NCI-H146 treated with DMSO at 0.1 percent for 48 hours (cell line): ENCODE results near the gene CALR.
"Not testable (repeated sequence)": the region's sequence is repeated elsewhere in the genome, so short reads cannot be mapped to it uniquely, and the experiment has no call there.

Experiments
- DNase-seq: peaks from one replicate; lab custom pipeline; 2025; ENCODE audit not compliant: unreplicated experiment; lab: John Stamatoyannopoulos, UW

CALR gene

DNA sequence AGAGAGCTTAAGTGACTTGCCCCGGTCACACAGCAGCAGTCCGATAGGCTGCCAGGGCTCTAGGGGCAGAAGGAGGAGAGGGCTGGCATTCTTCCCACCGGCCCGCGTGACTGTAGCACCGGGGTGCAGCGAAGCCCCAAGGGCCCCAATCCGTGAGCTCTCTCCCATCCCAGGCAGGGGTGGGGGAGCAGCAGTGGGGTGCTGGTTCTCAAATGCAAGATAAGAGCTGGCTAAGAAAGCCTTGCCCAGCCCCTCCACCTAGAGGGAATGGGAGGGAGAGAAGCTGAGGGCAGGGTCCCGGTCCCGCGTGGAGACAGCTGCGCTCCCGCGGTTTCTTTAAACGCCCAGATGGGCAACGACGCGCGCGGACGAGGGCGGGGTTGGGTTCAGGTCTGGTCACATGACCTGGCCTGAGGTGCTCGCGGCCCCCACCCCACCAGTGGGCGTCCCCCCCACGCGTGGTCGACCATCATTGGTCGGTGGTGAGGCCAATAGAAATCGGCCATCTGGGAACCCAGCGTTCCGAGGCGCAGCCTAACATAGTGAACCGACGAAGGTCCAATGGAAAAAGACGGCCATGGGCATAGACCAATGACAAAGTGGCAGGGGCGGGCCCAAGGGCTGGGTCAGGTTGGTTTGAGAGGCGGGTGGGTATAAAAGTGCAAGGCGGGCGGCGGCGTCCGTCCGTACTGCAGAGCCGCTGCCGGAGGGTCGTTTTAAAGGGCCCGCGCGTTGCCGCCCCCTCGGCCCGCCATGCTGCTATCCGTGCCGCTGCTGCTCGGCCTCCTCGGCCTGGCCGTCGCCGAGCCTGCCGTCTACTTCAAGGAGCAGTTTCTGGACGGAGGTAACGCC is at the start of gene CALR:
TSS of gene CALR (plus strand) at position 683 of the 852 bp plus-strand sequence. CDS start at position 754, 71 bp downstream.
- peak; percentile 100 for DNase-seq

GRCh38 chr19:12890299-12890786 is 48.1 kb upstream of the CALR start:
- DNase-seq: not testable (repeated sequence)

DNA sequence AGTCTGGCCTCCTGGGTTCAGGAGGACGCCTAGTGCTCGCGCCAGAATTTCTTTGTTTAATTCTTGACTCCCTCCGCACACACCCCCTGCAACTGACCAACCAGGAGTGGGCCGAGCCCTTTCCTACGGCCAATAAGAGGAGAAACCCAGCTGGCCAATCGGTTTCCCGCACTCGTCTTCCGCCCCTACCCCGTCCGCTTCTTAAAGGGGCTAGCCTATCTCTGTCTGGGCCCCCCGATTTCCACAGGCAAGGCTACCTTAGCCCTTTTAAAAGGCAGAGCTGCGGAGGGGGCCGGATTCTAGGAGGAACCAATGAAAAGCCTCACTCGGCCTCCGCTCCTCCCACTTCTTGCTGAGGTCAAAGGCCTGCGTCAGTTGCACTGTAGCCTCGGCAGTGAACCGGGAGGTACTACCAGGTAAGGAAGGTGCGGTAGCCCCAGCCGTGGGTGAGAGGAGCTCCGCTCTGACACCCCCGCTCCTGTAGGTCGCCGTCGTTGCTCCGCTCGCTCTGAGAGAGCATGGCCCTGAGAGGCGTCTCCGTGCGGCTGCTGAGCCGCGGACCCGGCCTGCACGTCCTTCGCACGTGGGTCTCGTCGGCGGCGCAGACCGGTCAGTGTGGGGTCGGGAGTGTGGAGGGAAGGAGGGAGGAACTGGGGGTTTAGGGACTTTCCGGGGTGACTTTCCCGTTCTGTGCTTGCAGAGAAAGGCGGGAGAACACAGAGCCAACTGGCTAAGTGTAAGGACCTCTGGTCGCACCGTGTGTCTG is 47.4 kb upstream of the CALR start, which contains the start of gene GCDH:
TSS of gene GCDH (plus strand) at position 374 of the 766 bp plus-strand sequence. CDS start at position 519, 145 bp downstream.
- DNase-seq: peak; percentile 100

DNA sequence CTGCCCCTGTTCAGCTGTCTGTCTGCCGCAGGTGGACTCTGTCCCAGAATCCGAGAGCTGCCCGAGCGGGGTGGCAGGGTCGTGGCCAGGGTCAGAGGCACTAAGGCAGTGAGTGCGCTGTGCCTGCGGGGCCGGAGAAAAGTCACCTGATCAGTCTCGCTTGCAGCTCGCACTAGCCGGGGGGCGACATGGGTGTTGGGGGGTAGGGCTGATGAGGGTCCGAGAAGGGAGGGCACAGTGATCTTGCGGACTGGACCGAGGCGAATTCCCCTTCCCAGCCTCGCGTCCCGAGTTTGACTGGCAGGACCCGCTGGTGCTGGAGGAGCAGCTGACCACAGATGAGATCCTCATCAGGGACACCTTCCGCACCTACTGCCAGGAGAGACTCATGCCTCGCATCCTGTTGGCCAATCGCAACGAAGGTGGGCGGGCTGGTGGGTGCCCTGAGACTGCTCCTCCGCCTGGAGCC is 46.8 kb upstream of the CALR start:
- DNase-seq: no peak

- no peak for DNase-seq
These were observed 44.8 kb upstream of the CALR start for GRCh38 chr19:12893582-12893981.

- DNase-seq: no peak
These were observed 41.9 kb upstream of the CALR start for GRCh38 chr19:12896460-12896859.

DNA sequence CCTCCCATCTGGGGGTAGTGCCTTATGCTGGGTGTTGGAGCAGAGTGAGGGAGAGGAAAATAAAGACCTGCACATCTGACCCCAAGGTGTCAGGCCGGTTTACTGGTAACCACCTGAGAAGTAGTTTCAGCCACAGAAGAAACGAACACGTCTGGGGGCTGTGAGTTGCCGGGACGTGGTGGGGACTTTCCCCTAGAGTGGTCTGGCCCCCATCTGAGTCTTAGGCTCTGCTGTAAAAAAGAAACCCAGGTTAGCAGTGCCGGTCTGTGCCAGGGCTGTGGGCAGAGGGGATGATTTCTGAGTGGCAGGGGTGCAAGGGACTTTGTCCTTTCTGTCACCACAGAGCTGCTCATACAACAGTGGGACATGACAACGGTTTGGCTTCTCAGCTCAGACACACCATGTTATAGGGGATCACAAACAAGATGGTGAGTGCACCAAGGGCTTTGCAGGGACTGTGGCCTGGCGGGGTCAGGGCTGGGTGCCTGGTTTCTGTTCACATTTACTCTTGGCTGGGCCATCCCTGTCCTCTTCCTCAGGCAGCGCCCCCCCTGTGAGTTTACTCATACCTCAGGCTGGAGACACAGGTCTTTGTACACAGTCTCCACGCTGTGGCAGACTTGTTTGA is 38.4 kb upstream of the CALR start:
- DNase-seq: no peak

GRCh38 chr19:12907166-12907565 is 31.2 kb upstream of the CALR start:
- no peak for DNase-seq

- DNase-seq: peak; percentile 99
These were observed 25.8 kb upstream of the CALR start for GRCh38 chr19:12912571-12912970.

- peak; percentile 97 for DNase-seq
These were observed 25.3 kb upstream of the CALR start for GRCh38 chr19:12913011-12913561.

GRCh38 chr19:12913851-12914690 is 24.3 kb upstream of the CALR start:
- no peak for DNase-seq

DNA sequence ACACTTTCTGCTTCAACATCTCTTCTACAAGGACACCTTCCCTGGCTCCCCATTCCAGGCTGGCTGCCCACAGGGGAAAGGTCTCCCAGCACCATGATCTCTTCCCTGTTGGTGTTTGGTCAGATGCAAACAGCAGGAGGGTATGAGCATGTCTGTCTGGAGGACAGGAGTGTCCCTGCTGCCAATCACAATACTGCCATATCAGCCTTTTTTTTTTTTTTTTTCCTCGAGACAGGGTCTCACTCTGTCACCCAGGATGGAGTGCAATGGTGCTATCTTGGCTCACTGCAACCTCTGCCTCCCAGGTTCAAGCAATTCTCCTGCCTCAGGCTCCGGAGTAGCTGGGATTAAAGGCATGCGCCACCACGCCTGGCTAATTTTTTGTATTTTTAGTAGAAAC is 22.5 kb upstream of the CALR start:
- DNase-seq: not testable (repeated sequence)

DNA sequence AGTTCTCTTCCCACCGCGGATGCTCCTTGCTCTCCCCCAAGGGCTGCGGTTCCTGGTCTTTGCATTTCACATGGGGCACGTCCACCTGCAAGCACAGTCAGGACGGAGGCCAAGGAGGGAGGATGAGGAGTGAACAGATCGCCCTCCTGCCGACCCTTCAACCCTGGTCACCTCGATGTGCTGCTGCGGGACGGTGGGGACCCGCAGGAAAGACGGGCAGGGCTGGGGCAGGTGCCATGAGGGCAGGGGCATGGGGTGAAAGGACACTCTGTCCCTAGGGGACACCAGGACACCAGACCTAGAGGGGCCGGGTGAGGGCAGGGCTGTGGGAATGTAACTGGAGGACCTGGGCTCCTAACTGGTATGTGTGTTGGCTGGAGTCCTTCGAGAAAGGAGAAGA is 20.2 kb upstream of the CALR start:
- no peak for DNase-seq

DNA sequence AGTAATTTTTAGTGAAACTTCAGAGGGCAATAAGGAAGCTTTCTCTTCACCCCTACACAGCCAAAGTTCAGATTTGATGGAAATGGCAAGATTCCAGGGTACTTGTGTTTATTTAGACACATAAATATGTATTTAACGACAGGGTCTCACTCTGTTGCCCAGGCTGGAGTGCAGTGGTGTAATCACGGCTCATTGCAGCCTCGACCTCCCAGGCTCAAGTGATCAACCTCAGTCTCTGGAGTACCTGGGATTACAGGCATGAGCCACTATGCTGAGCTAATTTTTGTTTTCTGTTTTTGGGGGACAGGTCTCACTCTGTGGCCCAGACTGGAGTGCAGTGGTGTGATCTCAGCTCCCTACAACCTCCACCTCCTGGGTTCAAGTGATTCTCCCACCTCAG is 17.4 kb upstream of the CALR start:
- DNase-seq: no peak

DNA sequence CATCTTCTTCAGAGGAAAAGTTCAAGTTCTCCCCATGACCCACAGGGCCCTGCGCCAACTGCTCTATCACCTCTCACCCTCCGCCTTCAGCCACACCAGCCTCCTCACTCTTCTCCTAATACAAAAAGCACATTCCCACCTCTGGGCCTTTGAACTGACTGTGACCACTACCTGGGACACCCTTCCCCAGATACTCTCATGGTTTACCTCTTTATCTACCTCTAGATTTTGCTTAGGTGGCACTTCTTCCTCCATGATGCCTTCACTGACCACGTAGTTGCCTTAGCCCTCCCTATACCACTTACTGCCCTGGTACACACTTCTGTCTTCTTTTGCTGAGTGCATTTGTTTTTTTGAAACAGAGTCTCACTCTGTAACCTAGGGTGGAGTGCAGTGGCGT is 15.4 kb upstream of the CALR start:
- DNase-seq: no peak

GRCh38 chr19:12924621-12925310 is 13.6 kb upstream of the CALR start:
- DNase-seq: no peak

DNA sequence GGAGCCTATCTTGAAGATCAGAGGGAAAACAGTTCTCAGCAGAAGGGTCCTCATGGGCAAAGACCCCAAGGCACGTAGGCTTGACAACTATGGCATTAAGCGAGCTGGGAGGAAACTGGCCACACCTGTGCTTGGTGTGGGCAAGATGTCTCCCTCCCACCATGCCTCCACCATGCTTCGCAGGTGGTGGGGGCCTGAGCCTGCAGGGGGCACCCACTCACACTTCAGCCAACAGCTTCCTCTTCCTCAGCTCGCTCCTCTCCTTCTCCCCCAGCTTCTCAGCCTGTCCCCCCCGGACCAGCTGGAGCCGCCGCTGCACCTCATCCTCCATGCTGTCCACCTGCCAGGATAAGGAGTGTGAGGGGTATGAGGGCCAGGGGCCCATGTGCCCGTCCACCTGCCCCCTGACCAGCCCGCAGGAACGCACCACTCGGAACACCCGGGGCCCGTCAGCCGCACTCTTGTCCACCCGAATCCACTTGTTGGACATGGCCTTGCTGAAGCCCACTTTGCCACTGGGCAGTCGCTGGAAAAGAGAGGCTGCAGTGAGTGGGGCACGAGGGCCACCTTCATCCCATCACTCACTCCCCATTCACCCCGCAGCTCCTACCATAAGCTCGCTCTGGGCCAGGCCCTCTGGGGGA is 8.3 kb upstream of the CALR start:
- DNase-seq: no peak

DNA sequence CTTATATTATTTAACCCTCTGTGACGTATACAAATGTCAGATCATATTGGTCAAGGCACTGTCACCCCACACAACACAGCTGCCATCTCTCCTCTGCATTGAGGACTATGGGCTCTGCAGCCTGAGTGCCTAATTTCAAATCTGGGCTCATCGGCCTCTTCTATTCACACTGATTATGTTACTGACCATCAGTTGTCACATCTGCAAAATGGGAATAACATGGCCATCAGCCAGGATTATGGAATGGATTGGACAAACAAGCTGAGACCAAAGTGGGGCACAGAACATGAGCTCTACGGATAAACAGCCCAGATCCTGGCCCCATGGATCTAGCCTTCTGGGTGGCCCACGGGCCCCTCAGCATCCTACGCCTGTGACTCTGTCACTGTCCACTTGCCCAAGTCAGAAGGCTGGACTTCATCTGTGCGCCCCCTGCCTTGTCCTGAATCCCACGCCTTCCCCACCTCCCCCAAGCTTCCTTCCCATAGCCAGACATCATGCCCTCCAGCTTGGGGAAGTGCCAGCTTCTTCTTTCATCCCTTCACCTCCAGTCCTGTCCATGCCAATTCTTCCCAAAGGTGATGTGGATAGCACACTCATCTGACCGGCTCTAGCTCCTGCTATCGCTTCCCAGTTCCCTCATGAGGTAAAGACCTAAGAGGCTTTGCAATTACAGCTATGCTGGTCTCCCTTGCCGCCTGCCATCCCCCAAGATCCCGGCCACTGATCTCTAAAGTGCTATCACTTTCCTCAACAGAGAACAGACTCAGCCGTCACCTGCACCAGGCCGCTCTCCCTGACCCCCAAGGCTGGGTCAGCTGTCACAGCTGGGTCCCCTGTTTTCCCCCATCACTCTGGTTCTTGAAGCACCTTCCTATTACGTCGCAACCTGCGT is 5.8 kb upstream of the CALR start:
- DNase-seq: peak; percentile 37
